Esophagus muscularis mucosa (tissue), 4 donors: ENCODE results near the gene ITPRIPL2. TPM values are rescaled to one million over a fixed set of nuclear protein-coding genes. Genes with fewer than 3 reads are reported as not detected.

Experiments
- DNase-seq: peaks from one replicate; pipeline ENCODE4 v3.0.0-alpha.2; 2017; ENCODE audit errors: extremely low spot score
- H3K27ac ChIP-seq, 4 donors: fragments of 200-600 bp; sonication (generic); replicated peaks in 1 of 4; 1 replicate in 3 of 4; 2 replicates in 1 of 4; pipeline ENCODE4 v1.5.1; 2016 to 2019; ENCODE audit warnings: mild to moderate bottlenecking in 1 of 4
- H3K27me3 ChIP-seq, 4 donors: fragments of 200-600 bp; sonication (generic); one replicate each; pipeline versions ENCODE4 v1.5.1 to v1.6.0; 2016 to 2019
- H3K36me3 ChIP-seq, 4 donors: fragments of 200-600 bp; sonication (generic); one replicate each; pipeline ENCODE4 v1.5.1; 2016 to 2019
- H3K4me1 ChIP-seq, 4 donors: fragments of 200-600 bp; sonication (generic); one replicate each; pipeline ENCODE4 v1.5.1; 2016 to 2019
- H3K4me3 ChIP-seq, 4 donors: fragments of 200-600 bp; sonication (generic); 1 replicate in 2 of 4; 2 replicates in 2 of 4; pipeline ENCODE4 v1.5.1; 2016 to 2019; ENCODE audit warnings: mild to moderate bottlenecking in 4 of 4, moderate library complexity in 1 of 4
- H3K9me3 ChIP-seq, 4 donors: fragments of 200-600 bp; sonication (generic); 1 replicate in 3 of 4; 2 replicates in 1 of 4; pipeline ENCODE4 v1.5.1; 2016 to 2019
- EP300 ChIP-seq: sonication (generic); formaldehyde crosslinking; IDR thresholded peaks from one replicate; pipeline ENCODE4 v1.6.1; 2017; ENCODE audit warnings: antibody characterized with exemption
- POLR2A ChIP-seq: fragments of 450-650 bp; IDR thresholded peaks from one replicate; pipeline ENCODE4 v1.6.1; 2017; ENCODE audit warnings: antibody characterized with exemption, moderate library complexity, mild to moderate bottlenecking, low read depth
- POLR2AphosphoS5 ChIP-seq, 2 donors: sonication (generic); formaldehyde crosslinking; IDR thresholded peaks; one replicate each; pipeline ENCODE4 v1.6.1; 2017; ENCODE audit warnings: antibody characterized with exemption in 2 of 2
- WGBS: methylation state at CpG from one replicate; pipeline ENCODE4 v1.1.5; 2018; 5-methylcytosine and 5-hydroxymethylcytosine counted together
- intact Hi-C: fragments of 100-400 bp; cut with DNase I; formaldehyde crosslinking; loops from one replicate; pipeline ENCODE4 v1.15.1; 2023
- total RNA-seq, 4 donors: library from RNA; depleted of rRNA; stranded (reverse); fragments of >200 nt; gene quantifications; one replicate each; pipeline versions ENCODE4 v1.1.0 to v1.2.1, GENCODE V29; 2016
- TF ChIP-seq, protein P1 (sequence below), 3 experiments: fragments of 200-600 bp in 2 of 3; fragments of 450-650 bp in 1 of 3; sonication (generic) in 2 of 3; IDR thresholded peaks; one replicate each; pipeline ENCODE4 v1.5.1; 2017 to 2019; ENCODE audit warnings: antibody characterized with exemption in 3 of 3, mild to moderate bottlenecking in 2 of 3, moderate library complexity in 1 of 3

The ITPRIPL2 gene
- total RNA-seq, 4 donors from 2014 or later = 56.1 to 111 (median 83.2) TPM

DNA sequence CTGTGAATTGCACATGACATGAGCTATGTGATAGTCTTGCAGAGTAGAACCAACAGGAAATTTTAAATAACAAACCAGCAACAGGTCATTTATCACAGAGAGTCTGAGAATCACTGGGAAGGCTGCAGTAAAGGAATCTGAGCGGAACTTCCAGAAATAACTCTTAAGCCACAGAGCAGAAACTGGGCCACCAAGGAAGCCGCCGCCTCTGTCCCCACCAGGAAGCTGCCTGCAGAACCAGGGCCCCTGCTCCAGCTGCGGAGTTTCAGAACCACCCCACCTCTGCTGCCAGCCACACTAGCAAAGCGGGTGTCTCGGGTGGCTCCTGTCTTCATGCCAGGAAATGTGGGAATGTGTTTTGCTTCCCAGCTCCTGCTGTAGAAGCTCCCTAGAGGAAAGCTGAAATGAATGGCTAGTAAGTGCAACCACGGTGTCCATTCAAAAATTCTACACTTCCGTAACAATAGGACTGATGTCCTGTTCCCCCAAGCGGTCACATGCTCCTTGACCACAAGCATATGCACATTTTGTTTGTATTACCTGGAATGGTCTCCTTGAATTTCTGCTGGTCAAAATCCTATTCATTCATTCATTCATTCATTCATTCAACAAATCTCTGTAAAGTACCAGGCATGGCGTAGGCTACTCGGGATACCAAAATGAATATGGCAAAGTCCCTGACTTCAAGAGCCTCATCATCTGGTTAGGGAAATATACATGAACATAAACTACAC lies 7.7 kb upstream of the ITPRIPL2 start:
- no peaks in the 10 kb centered on the region for H3K27me3 ChIP-seq
- DNase-seq = no peak
- intact Hi-C loops = no loop called here
- H3K9me3 ChIP-seq = no peaks in the 10 kb centered on the region
- H3K36me3 ChIP-seq = no peaks in the 10 kb centered on the region
- H3K27ac ChIP-seq = no peak overlapping the region
- H3K4me3 ChIP-seq = no peak overlapping the region
- peaks cover 0 to 13% (median 5%) of the 10 kb centered on the region in 4 donors for H3K4me1 ChIP-seq
- 55% methylated on average over 11 of the region's 11 CpGs for WGBS
- TF ChIP-seq POLR2A (no peak), EP300 (no peak)

DNA sequence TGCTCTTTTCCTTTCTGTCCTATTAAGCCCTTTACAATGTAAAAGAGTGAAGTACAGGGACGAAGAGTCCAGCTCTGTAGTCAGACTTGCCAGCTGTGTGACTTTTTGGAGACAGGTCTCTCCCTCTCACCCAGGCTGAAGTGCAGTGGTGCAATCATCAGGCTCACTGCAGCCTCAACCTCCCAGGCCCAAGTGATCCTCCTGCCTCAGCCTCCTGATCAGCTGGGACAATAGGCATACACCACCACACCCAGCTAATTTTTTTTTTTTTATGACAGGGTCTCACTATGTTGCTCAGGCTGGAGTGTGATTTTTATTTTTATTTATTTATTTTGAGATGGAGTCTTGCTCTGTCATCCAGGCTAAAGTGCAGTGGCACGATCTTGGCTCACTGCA lies 7.1 kb upstream of the ITPRIPL2 start:
- Histone ChIP-seq H3K27me3 (no peaks in the 10 kb centered on the region), H3K4me1 (peaks cover 0 to 13% (median 5%) of the 10 kb centered on the region in 4 donors), H3K27ac (no peak overlapping the region), H3K9me3 (no peaks in the 10 kb centered on the region), H3K36me3 (no peaks in the 10 kb centered on the region), H3K4me3 (no peak overlapping the region)
- no peak for DNase-seq
- intact Hi-C loops = no loop called here
- TF ChIP-seq POLR2A (no peak), POLR2AphosphoS5 (IDR thresholded peaks at IDR 0.05) (no peak), EP300 (no peak)
- TF ChIP-seq, protein P1, sequence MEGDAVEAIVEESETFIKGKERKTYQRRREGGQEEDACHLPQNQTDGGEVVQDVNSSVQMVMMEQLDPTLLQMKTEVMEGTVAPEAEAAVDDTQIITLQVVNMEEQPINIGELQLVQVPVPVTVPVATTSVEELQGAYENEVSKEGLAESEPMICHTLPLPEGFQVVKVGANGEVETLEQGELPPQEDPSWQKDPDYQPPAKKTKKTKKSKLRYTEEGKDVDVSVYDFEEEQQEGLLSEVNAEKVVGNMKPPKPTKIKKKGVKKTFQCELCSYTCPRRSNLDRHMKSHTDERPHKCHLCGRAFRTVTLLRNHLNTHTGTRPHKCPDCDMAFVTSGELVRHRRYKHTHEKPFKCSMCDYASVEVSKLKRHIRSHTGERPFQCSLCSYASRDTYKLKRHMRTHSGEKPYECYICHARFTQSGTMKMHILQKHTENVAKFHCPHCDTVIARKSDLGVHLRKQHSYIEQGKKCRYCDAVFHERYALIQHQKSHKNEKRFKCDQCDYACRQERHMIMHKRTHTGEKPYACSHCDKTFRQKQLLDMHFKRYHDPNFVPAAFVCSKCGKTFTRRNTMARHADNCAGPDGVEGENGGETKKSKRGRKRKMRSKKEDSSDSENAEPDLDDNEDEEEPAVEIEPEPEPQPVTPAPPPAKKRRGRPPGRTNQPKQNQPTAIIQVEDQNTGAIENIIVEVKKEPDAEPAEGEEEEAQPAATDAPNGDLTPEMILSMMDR (IDR thresholded peaks at IDR 0.05) = no peak
- 90% methylated on average over 2 of the region's 2 CpGs for WGBS

DNA sequence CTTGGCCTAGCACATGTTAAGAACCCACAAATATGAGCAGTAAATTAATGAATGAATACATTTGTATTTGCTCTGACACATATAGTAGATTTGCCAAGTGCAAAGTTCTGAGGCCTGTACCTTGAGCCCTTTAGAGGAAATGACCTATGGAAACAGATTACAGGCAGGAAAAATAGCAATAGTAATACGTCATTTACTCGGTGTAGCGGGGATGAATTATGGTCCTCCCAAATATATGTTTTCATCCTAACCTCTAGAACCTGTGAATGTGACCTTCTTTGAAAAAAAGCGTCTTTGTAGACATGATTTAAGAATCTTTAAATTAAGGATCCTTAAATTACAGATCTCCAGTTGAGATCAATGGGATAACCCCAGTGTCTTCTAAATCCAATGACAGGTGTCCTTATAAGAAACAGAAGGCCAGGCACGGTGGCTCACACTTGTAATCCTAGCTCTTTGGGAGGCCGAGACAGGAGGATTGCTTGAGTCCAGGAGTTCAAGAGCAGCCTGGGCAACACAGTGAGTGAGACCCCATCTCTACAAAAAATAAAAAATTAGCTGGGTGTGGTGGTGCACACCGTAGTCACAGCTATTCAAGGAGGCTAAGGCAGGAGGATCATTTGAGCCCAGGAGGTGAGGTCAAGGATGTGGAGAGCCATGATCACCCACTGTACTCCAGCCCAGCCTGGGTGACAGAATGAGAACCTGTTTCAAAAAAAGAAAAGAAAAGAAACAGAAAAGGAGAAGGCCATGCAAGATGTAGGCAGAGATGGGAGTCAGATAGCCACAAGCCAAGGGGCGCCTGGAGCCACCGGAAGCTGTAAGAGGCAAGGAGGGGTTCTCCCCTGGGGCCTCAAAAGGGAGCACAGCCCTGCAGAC lies 5.1 kb upstream of the ITPRIPL2 start:
- H3K9me3 ChIP-seq = no peaks in the 10 kb centered on the region
- no peaks in the 10 kb centered on the region for H3K27me3 ChIP-seq
- TF ChIP-seq POLR2A = no peak
- TF ChIP-seq EP300 = no peak
- no peak for TF ChIP-seq POLR2AphosphoS5 (IDR thresholded peaks at IDR 0.05)
- TF ChIP-seq, protein P1 (IDR thresholded peaks at IDR 0.05) = no peak
- no peak for DNase-seq
- no peaks in the 10 kb centered on the region for H3K36me3 ChIP-seq
- 88% methylated on average over 9 of the region's 9 CpGs for WGBS
- intact Hi-C loops = no loop called here
- peaks cover 8 to 27% (median 17%) of the 10 kb centered on the region in 4 donors for H3K4me1 ChIP-seq
- H3K4me3 ChIP-seq = no peak overlapping the region
- H3K27ac ChIP-seq = no peak overlapping the region

DNA sequence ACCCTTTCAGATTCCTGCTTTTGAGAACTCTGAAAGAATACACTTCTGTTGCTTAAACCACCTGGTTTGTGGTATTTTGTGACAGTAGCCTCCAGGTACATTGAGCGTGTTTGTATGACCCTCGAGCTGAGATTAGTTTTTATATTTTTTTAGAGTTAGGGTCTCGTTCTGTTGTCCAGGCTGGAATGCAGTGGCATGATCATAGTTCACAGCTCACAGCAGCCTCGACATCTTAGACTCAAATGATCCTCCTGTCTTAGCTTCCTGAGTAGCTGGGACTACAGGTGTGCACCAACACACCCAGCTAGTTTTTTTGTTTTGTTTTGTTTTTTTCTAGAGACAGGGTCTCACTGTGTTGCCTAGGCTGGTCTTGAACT lies 4.5 kb upstream of the ITPRIPL2 start:
- H3K36me3 ChIP-seq = no peaks in the 10 kb centered on the region
- DNase-seq = no peak
- no peaks in the 10 kb centered on the region for H3K27me3 ChIP-seq
- no peaks in the 10 kb centered on the region for H3K9me3 ChIP-seq
- peaks cover 8 to 27% (median 18%) of the 10 kb centered on the region in 4 donors for H3K4me1 ChIP-seq
- no peak overlapping the region for H3K4me3 ChIP-seq
- H3K27ac ChIP-seq = no peak overlapping the region
- intact Hi-C loops = no loop called here
- TF ChIP-seq POLR2AphosphoS5 (IDR thresholded peaks at IDR 0.05) (no peak), EP300 (no peak), POLR2A (no peak)
- TF ChIP-seq, protein P1 (IDR thresholded peaks at IDR 0.05) = no peak
- 79% methylated on average over 4 of the region's 4 CpGs for WGBS
